Panc1 (cell line): ENCODE results near the gene YKT6. TPM values are rescaled to one million over a fixed set of nuclear protein-coding genes. Genes with fewer than 3 reads are reported as not detected.

Source experiments
- ATAC-seq: fragments of 200-7000 bp; cut with Tn5 transposase; 2 replicates; pipeline ENCODE4 v1.9.1; 2020; ENCODE audit warnings: mild to moderate bottlenecking, moderate library complexity
- BruUV-seq: library from RNA; stranded (reverse); fragments of 400-500 nt; replicated peaks from 2 replicates; lab custom pipeline; 2021; lab: Mats Ljungman, UMichigan
- CTCF ChIA-PET: fragments of 300-600 bp; sonication (Branson Sonifier 250); formaldehyde crosslinking; loops from one replicate; lab custom pipeline; 2022; ENCODE audit warnings: antibody characterized with exemption; lab: Charles Lee
- POLR2A ChIA-PET: fragments of 300-600 bp; sonication (Branson Sonifier 250); formaldehyde crosslinking; loops from one replicate; lab custom pipeline; 2022; ENCODE audit warnings: antibody characterized with exemption; lab: Charles Lee
- DNase-seq: peaks from one replicate; pipeline ENCODE4 v3.0.0-alpha.2; 2010; ENCODE audit warnings: low read depth, low spot score
- H3K27ac ChIP-seq: 2 replicates; pipeline ENCODE4 v1.5.1; 2011; ENCODE audit warnings: mild to moderate bottlenecking, low read length, inconsistent platforms
- H3K27me3 ChIP-seq: fragments of 200-500 bp; sonication (Bioruptor generic); 2 replicates; pipeline ENCODE4 v1.6.0; 2014; ENCODE audit warnings: low read length, inconsistent platforms; ENCODE audit not compliant: control insufficient read depth, insufficient read depth
- H3K36me3 ChIP-seq: fragments of 200-500 bp; sonication (Bioruptor generic); 2 replicates; pipeline ENCODE4 v1.5.1; 2014; ENCODE audit warnings: inconsistent platforms, mild to moderate bottlenecking, low read length, moderate library complexity; ENCODE audit not compliant: control insufficient read depth, insufficient read depth
- H3K4me1 ChIP-seq: 2 replicates; pipeline ENCODE4 v1.5.1; 2011; ENCODE audit warnings: inconsistent platforms, mild to moderate bottlenecking, low read length, moderate library complexity; ENCODE audit not compliant: control insufficient read depth, insufficient read depth
- H3K4me3 ChIP-seq, 2 experiments: 2 replicates each; pipeline ENCODE4 v1.5.1; 2011 to 2012; ENCODE audit warnings: low read depth in 2 of 2, low read length in 2 of 2, mild to moderate bottlenecking in 2 of 2, inconsistent platforms in 1 of 2, moderate library complexity in 1 of 2
- H3K9me3 ChIP-seq: fragments of 200-500 bp; sonication (Bioruptor generic); 2 replicates; pipeline ENCODE4 v1.5.1; 2014; ENCODE audit warnings: low read depth, mild to moderate bottlenecking, inconsistent platforms, low read length, moderate library complexity; ENCODE audit not compliant: control insufficient read depth, insufficient read depth
- POLR2AphosphoS5 ChIP-seq: IDR thresholded peaks from 2 replicates; pipeline ENCODE4 v1.6.1; 2012; ENCODE audit warnings: mild to moderate bottlenecking, low read depth, low read length, moderate library complexity
- SIN3A ChIP-seq: IDR thresholded peaks from 2 replicates; pipeline ENCODE4 v1.6.1; 2012; ENCODE audit warnings: low read depth, mild to moderate bottlenecking, low read length, moderate library complexity, borderline replicate concordance; ENCODE audit not compliant: insufficient read depth
- TCF7L2 ChIP-seq: IDR thresholded peaks from 2 replicates; pipeline ENCODE4 v1.6.1; 2011; ENCODE audit warnings: mild to moderate bottlenecking, low read depth, low read length, inconsistent platforms
- in situ Hi-C: cut with HindIII; loops from 2 replicates; pipeline ENCODE4 v1.10.0; 2016; ENCODE audit warnings: low sequenced_read_pairs, low pct_unique_long_range_greater_than_20kb
- intact Hi-C: fragments of 100-400 bp; cut with micrococcal nuclease; formaldehyde crosslinking; loops from one replicate; pipeline ENCODE4 v1.10.0; 2022; ENCODE audit not compliant: unreplicated experiment
- total RNA-seq: library from RNA; stranded (reverse); gene quantifications from one replicate; pipeline ENCODE4 v1.2.1, GENCODE V29; 2021; ENCODE audit not compliant: unreplicated experiment
- TF ChIP-seq, protein P1 (sequence below): fragments of 450-650 bp; IDR thresholded peaks from 2 replicates; pipeline ENCODE4 v1.5.1; 2017; ENCODE audit warnings: mild to moderate bottlenecking
- TF ChIP-seq, protein P2 (sequence below), 2 experiments: IDR thresholded peaks; 2 replicates each; pipeline ENCODE4 v1.6.1; 2011 to 2012; ENCODE audit warnings: low read depth in 2 of 2, control low read depth in 1 of 2, low read length in 1 of 2, mild to moderate bottlenecking in 1 of 2, moderate library complexity in 1 of 2; ENCODE audit not compliant: insufficient read depth in 1 of 2

YKT6 gene
- total RNA-seq, 1 experiment from 2014 or later = 207 TPM

DNA sequence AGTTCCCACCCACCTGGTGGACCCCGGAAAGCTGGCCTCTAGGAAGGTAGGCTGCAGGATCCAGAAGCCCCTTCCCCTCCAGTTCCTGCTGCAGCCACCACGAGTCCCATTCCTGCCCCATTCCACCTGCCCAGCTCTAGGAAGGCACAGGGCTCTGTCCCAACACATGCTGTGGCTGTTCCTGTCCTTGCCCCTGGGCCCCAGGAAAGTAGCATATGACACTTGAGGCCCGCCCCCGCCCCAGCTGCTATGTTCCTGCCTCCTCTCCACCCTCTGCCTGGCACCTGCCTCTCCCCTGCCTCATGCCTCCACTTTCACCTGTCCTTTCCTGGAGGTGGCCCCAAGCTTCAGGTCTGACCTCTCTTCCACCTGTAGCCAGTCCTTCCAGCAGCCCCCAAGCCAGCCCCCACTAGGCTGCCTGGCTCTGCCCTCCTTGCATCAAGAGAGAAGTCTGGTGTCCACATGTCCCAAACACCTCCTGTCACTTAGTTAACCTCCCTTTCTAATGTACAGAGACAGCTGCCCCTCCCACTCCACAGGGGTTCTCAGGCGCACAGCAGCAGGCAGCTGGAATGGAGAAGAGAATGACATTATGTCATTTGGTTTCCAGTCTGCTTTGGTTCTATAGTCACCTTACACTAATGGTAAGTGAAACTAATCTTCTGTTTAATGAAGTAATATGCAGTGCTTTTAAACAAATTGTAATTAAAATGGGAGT, 22.7 kb downstream of the YKT6 start:
- no peaks in the 10 kb centered on the region for H3K27me3 ChIP-seq
- no TSS peak for BruUV-seq
- intact Hi-C loops (no loop called here), in situ Hi-C loops (loop anchor here (25.0 kb wide), 1 partner anchor 114 kb away; the partner anchor contains the start of gene CAMK2B)
- CTCF ChIA-PET = no interaction called here
- no peaks in the 10 kb centered on the region for H3K9me3 ChIP-seq
- POLR2A ChIA-PET = no interaction called here
- TF ChIP-seq SIN3A (no peak), POLR2AphosphoS5 (no peak), TCF7L2 (no peak)
- TF ChIP-seq, protein P1, sequence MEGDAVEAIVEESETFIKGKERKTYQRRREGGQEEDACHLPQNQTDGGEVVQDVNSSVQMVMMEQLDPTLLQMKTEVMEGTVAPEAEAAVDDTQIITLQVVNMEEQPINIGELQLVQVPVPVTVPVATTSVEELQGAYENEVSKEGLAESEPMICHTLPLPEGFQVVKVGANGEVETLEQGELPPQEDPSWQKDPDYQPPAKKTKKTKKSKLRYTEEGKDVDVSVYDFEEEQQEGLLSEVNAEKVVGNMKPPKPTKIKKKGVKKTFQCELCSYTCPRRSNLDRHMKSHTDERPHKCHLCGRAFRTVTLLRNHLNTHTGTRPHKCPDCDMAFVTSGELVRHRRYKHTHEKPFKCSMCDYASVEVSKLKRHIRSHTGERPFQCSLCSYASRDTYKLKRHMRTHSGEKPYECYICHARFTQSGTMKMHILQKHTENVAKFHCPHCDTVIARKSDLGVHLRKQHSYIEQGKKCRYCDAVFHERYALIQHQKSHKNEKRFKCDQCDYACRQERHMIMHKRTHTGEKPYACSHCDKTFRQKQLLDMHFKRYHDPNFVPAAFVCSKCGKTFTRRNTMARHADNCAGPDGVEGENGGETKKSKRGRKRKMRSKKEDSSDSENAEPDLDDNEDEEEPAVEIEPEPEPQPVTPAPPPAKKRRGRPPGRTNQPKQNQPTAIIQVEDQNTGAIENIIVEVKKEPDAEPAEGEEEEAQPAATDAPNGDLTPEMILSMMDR = no peak
- TF ChIP-seq, protein P2, sequence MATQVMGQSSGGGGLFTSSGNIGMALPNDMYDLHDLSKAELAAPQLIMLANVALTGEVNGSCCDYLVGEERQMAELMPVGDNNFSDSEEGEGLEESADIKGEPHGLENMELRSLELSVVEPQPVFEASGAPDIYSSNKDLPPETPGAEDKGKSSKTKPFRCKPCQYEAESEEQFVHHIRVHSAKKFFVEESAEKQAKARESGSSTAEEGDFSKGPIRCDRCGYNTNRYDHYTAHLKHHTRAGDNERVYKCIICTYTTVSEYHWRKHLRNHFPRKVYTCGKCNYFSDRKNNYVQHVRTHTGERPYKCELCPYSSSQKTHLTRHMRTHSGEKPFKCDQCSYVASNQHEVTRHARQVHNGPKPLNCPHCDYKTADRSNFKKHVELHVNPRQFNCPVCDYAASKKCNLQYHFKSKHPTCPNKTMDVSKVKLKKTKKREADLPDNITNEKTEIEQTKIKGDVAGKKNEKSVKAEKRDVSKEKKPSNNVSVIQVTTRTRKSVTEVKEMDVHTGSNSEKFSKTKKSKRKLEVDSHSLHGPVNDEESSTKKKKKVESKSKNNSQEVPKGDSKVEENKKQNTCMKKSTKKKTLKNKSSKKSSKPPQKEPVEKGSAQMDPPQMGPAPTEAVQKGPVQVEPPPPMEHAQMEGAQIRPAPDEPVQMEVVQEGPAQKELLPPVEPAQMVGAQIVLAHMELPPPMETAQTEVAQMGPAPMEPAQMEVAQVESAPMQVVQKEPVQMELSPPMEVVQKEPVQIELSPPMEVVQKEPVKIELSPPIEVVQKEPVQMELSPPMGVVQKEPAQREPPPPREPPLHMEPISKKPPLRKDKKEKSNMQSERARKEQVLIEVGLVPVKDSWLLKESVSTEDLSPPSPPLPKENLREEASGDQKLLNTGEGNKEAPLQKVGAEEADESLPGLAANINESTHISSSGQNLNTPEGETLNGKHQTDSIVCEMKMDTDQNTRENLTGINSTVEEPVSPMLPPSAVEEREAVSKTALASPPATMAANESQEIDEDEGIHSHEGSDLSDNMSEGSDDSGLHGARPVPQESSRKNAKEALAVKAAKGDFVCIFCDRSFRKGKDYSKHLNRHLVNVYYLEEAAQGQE (IDR thresholded peaks at IDR 0.05; ENCODE audit: insufficient read depth in 1 of 2, low read depth in 2 of 2, low read length in 1 of 2) = no peak
- no peaks in the 10 kb centered on the region for H3K4me1 ChIP-seq
- H3K27ac ChIP-seq = no peak overlapping the region
- no peak for DNase-seq
- no peaks in the 10 kb centered on the region for H3K36me3 ChIP-seq
- no peak overlapping the region for H3K4me3 ChIP-seq
- no peak for ATAC-seq

DNA sequence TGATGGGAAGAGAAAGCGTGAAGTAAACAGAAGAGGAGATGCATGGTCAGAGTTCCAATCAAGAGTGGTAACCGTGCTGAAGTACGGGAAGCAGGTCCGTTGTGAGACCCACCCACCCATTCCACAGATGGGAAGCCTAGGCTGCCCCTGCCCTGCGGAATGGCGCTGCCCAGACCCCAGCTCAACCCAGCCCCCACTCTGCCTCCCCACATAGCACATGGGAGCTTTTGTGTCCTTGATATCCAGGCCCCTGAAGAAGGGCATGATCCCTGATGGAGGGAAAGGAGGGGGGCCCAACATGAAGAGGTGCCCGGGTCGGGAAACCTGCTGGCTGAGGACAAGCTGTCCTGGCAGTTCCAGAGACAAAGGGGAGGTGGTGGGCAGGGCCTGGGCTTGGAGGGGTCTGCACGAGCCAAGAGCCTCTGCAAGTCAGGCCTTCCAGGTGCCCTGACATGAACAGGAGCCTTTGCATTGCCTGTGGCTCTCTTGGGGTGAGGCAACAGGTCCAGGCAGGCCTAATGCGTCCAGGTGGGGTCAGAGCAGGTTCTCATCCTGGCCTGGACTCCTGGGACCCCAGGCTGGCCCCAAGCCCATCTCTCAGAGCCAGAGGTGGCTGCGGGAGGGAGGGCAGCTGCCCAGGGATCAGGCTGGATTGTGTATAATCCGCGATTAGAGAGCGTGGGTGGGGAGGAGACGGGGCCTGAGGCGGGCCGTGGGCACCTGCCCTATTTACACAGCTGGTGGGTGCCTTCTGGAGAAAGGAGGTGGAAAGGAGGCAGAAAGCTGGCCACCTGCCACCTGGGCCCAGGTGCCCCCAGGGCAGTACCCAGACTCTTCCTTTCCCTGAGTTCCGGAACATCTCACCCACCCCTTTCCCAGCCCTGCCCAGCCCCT, 23.5 kb downstream of the YKT6 start:
- Histone ChIP-seq H3K27ac (no peak overlapping the region), H3K4me1 (no peaks in the 10 kb centered on the region), H3K9me3 (no peaks in the 10 kb centered on the region), H3K36me3 (no peaks in the 10 kb centered on the region), H3K27me3 (no peaks in the 10 kb centered on the region), H3K4me3 (no peak overlapping the region)
- intact Hi-C loops = no loop called here
- TF ChIP-seq, protein P2 (IDR thresholded peaks at IDR 0.05; ENCODE audit: insufficient read depth in 1 of 2, low read depth in 2 of 2, low read length in 1 of 2) = no peak
- TF ChIP-seq, protein P1 = no peak
- TF ChIP-seq SIN3A (no peak), POLR2AphosphoS5 (no peak), TCF7L2 (no peak)
- ChIA-PET CTCF (no interaction called here), POLR2A (no interaction called here)
- ATAC-seq (no peak), DNase-seq (no peak)
- in situ Hi-C loops = loop anchor here (25.0 kb wide), 1 partner anchor 113 kb away; the partner anchor contains the start of gene CAMK2B
- no TSS peak for BruUV-seq
